Left lung (tissue), 10 donors: Measurements from ENCODE around the gene MAST4. TPM values are rescaled to one million over a fixed set of nuclear protein-coding genes. Genes with fewer than 3 reads are reported as not detected.

ENCODE experiments used
- ATAC-seq: fragments of 200-7000 bp; cut with Tn5 transposase; one replicate; pipeline ENCODE4 v1.9.1; 2020; ENCODE audit warnings: moderate library complexity
- DNase-seq, 4 donors: peaks; one replicate each; pipeline ENCODE4 v3.0.0-alpha.2; 2013 to 2020
- H3K27ac ChIP-seq, 2 donors: fragments of 200-600 bp; sonication (generic) in 1 of 2; one replicate each; pipeline versions ENCODE4 v1.5.0 to v1.8.0; 2020 to 2021
- H3K27me3 ChIP-seq, 2 donors: fragments of 200-600 bp; sonication (generic) in 1 of 2; one replicate each; pipeline versions ENCODE4 v1.5.0 to v1.8.0; 2020 to 2021
- H3K36me3 ChIP-seq, 2 donors: fragments of 200-600 bp; sonication (generic) in 1 of 2; one replicate each; pipeline versions ENCODE4 v1.5.0 to v1.8.0; 2020 to 2021
- H3K4me1 ChIP-seq, 2 donors: fragments of 200-600 bp; one replicate each; pipeline ENCODE4 v1.8.0; 2021
- H3K4me3 ChIP-seq, 2 donors: fragments of 200-600 bp; sonication (generic) in 1 of 2; one replicate each; pipeline versions ENCODE4 v1.5.0 to v1.8.0; 2020 to 2021; ENCODE audit warnings: mild to moderate bottlenecking in 1 of 2
- H3K9me3 ChIP-seq, 2 donors: fragments of 200-600 bp; sonication (generic) in 1 of 2; one replicate each; pipeline versions ENCODE4 v1.5.0 to v1.8.0; 2020 to 2021
- CTCF ChIP-seq, 2 donors: fragments of 200-600 bp; sonication (generic) in 1 of 2; IDR thresholded peaks; one replicate each; pipeline versions ENCODE4 v1.5.0 to v1.8.0; 2021; ENCODE audit warnings: antibody characterized with exemption in 2 of 2
- intact Hi-C, 2 donors: fragments of 100-400 bp; cut with DNase I; formaldehyde crosslinking; loops; one replicate each; pipeline versions ENCODE4 v1.11.2 to v1.14.2; 2022
- polyA plus RNA-seq, 6 donors: library from polyadenylated mRNA; unstranded; fragments of 120-200 nt; gene quantifications; one replicate each; pipeline ENCODE4 v1.2.1, GENCODE V29; 2013; ENCODE audit not compliant: insufficient read length in 6 of 6
- total RNA-seq, 2 donors: library from RNA; stranded (reverse); fragmentation: NEBNext Ultra II Directional; extraction: Animal tissue kit (Norgen Biotek cat#: 25700); gene quantifications; one replicate each; pipeline ENCODE4 v1.2.1, GENCODE V29; 2021
- donor health status: DM: no; HTN: yes; CAD: no.
- donor health status: DM: no; HTN: no; CAD: no.

MAST4 gene
- total and polyA plus RNA-seq, 8 donors: 47.7 to 57.6 (median 53.0) TPM

DNA sequence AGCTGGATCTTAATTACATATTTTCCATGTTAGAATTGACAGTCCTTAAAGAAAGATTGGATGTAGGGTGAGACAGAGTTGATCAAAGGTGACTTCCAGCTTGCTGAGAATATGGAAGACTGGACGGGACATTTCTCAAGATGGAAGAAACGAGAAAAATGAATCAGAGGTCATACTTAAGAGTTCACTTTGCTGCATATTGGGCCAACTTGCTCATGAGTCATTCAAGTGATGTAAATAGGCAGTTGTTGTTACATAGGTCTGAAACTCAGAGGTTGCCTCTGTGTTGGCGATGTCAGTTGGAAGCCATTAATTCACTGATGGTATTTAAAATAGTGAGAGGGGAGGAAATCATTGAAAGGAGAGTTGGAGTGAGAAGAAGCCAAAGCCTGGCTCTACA, 467.6 kb downstream of the MAST4 start:
- TF ChIP-seq CTCF (IDR thresholded peaks at IDR 0.05): no peak
- ATAC-seq (no peak), DNase-seq (no peak)
- Histone ChIP-seq H3K27ac (peak overlapping the region in 1 of 2 donors; percentile 10), H3K36me3 (no peaks in the 10 kb centered on the region), H3K27me3 (no peaks in the 10 kb centered on the region), H3K4me1 (peaks cover 0 to 6% of the 10 kb centered on the region in 2 donors), H3K9me3 (no peaks in the 10 kb centered on the region), H3K4me3 (no peak overlapping the region)
- intact Hi-C loops: no loop called here

DNA sequence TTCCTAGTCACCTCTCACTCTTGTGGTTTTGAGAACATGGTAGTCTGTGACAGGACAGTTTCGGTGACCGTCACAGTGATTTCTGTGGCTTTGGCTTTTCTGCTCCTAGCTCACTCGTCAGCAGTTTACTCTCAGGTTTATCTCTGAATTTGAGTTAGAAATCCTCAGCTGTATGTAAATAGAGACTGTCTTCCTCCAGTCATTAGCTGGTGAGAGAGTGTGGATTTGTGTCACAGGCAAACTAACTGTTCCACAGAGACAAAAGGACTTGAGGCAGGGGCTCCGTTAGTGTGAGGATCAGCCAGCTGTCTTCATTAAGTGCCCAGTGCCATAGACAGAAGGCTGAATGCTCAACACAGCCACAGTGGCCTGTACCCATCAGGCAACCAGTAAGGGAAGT, 469.0 kb downstream of the MAST4 start:
- intact Hi-C loops: no loop called here
- no peaks in the 10 kb centered on the region for H3K36me3 ChIP-seq

DNA sequence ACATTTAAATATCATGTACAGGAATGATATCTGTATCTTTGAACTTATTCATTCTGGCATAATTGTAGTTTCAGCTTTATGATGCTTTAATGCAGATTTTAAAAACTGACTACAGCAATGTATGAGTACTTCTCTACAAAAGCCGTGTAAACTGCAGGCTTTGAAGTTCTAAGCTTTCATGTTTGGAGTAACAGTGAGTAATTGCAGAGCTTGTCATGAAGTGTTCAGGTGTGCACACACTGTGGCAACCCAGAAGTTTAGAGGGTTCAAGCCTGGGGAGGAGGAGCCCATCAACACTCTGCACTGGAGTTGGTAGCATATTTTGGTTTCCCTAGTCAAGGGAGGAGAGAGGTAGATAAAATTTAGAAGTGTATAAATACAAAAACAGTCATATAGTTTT, 469.5 kb downstream of the MAST4 start:
- TF ChIP-seq CTCF (IDR thresholded peaks at IDR 0.05): no peak
- intact Hi-C loops: no loop called here
- DNase-seq (no peak), ATAC-seq (peak; percentile 57)
- Histone ChIP-seq H3K4me1 (peaks cover 0 to 4% of the 10 kb centered on the region in 2 donors), H3K27me3 (no peaks in the 10 kb centered on the region), H3K36me3 (no peaks in the 10 kb centered on the region), H3K27ac (peak overlapping the region in 1 of 2 donors; percentile 1), H3K9me3 (no peaks in the 10 kb centered on the region), H3K4me3 (no peak overlapping the region)

More for the DNA sequence above, 469.0 kb downstream of the MAST4 start:
- no peak for DNase-seq
- TF ChIP-seq CTCF (IDR thresholded peaks at IDR 0.05): no peak
- peak overlapping the region in 1 of 2 donors; percentile 1 for H3K27ac ChIP-seq
- H3K4me1 ChIP-seq: peaks cover 0 to 6% of the 10 kb centered on the region in 2 donors
- no peaks in the 10 kb centered on the region for H3K9me3 ChIP-seq
- H3K4me3 ChIP-seq: no peak overlapping the region
- ATAC-seq: no peak
- H3K27me3 ChIP-seq: no peaks in the 10 kb centered on the region

GRCh38 chr5:67066815-67067214, 470.6 kb downstream of the MAST4 start:
- H3K27ac ChIP-seq: no peak overlapping the region
- no peak for ATAC-seq
- H3K4me1 ChIP-seq: no peaks in the 10 kb centered on the region
- H3K27me3 ChIP-seq: no peaks in the 10 kb centered on the region
- TF ChIP-seq CTCF (IDR thresholded peaks at IDR 0.05): no peak
- H3K9me3 ChIP-seq: no peaks in the 10 kb centered on the region
- intact Hi-C loops: no loop called here
- DNase-seq: no peak
- no peaks in the 10 kb centered on the region for H3K36me3 ChIP-seq
- no peak overlapping the region for H3K4me3 ChIP-seq

DNA sequence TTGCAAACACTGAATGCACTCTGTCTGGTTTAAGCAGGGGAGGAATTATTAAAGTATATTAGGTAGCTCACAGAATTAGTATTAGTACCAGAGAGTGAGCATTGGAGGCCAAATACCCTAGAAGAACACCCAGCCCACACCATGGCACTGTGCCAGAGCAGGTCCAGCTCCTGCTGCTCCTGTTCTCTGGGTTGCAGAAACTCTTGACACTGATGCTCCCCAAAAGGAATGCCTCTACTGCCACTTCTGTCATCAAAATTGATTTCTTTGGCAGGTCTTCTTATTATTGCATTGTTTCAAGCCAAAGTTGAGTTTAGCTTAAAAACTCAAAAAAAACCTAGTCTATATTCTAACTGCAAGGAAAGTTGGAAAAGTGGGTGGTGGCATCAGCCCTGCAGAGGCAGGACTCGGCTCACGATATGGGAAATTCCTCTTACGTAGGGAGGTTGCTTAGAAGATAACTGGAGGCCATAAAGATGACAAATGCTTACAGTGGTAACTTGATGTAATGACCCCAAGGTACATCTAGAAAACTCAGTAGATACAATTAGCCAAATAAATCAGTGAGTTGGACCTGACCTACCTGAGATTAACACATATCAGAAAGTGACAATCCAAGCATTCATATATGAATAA, 477.0 kb downstream of the MAST4 start:
- Histone ChIP-seq H3K27ac (no peak overlapping the region), H3K9me3 (no peaks in the 10 kb centered on the region), H3K27me3 (no peaks in the 10 kb centered on the region), H3K36me3 (no peaks in the 10 kb centered on the region), H3K4me3 (no peak overlapping the region), H3K4me1 (no peaks in the 10 kb centered on the region)
- intact Hi-C loops: no loop called here
- TF ChIP-seq CTCF (IDR thresholded peaks at IDR 0.05): no peak
- no peak for DNase-seq
- no peak for ATAC-seq
